Ishikawa (cell line): ENCODE data around the gene NSD2.

Experiments used
- CEBPB ChIP-seq: IDR thresholded peaks from 2 replicates; pipeline ENCODE4 v1.6.1; 2012
- CREB1 ChIP-seq: IDR thresholded peaks from 2 replicates; pipeline ENCODE4 v1.6.1; 2012; ENCODE audit warnings: low read depth
- EGR1 ChIP-seq: IDR thresholded peaks from 2 replicates; pipeline ENCODE4 v1.6.1; 2012
- EP300 ChIP-seq: IDR thresholded peaks from 2 replicates; pipeline ENCODE4 v1.6.1; 2012; ENCODE audit warnings: borderline replicate concordance
- FOXM1 ChIP-seq: IDR thresholded peaks from 2 replicates; pipeline ENCODE4 v1.6.1; 2012; ENCODE audit warnings: low read depth, borderline replicate concordance
- NFIC ChIP-seq: IDR thresholded peaks from 2 replicates; pipeline ENCODE4 v1.6.1; 2012
- RAD21 ChIP-seq: IDR thresholded peaks from 2 replicates; pipeline ENCODE4 v1.6.1; 2012; ENCODE audit warnings: low read depth
- TAF1 ChIP-seq: IDR thresholded peaks from 2 replicates; pipeline ENCODE4 v1.6.1; 2012; ENCODE audit warnings: low read depth, mild to moderate bottlenecking
- TCF12 ChIP-seq: IDR thresholded peaks from 2 replicates; pipeline ENCODE4 v1.6.1; 2012; ENCODE audit warnings: low read depth
- TEAD4 ChIP-seq: IDR thresholded peaks from 2 replicates; pipeline ENCODE4 v1.6.1; 2012
- YY1 ChIP-seq: IDR thresholded peaks from 2 replicates; pipeline ENCODE4 v1.6.1; 2012; ENCODE audit warnings: low read depth
- ZBTB7A ChIP-seq: IDR thresholded peaks from 2 replicates; pipeline ENCODE4 v1.6.1; 2012; ENCODE audit warnings: low read depth
- TF ChIP-seq, protein P1 (sequence below): IDR thresholded peaks from 2 replicates; pipeline ENCODE4 v1.6.1; 2012; ENCODE audit warnings: low read depth, mild to moderate bottlenecking
- TF ChIP-seq, protein P2 (sequence below): IDR thresholded peaks from 2 replicates; pipeline ENCODE4 v1.6.1; 2012
- TF ChIP-seq, protein P3 (sequence below): IDR thresholded peaks from 2 replicates; pipeline ENCODE4 v1.6.1; 2012

The NSD2 gene

DNA sequence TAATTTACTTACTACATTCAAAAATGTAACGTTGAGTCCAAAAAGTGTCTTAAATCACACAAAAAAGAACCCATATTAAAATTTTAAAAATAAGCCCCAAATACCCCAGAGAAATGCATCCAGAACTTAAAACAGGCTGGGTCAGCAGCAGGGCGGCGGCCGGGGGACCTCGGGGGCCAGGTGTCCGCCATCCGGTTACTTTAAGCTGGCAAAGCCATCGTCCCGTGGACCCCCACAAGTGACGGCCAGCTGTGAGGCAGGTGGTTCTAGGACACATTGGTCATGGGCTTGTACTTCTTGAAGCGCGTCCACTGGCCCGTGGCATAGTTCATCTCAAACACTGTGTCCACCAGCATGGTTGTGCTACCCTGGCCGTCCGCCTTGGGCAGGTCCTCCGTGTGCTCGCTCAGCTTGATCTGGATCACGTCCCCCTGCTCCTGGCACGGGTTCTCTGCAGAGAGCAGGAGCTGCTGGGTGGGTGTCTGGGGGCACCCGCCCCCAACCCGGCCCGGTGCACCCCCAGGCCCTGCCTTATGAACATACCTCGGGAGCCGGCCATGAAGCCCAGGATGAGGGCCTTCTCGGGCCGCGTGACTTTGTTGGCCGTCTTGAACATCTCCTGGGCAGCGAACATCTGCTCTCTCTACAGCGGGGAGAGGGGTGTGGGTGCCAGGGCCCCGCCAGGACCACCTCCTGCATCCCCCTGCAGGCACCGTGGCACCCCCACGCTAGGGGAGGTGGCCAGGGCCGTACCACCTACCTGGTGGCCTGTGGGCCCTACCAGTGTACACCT is 112.1 kb downstream of the NSD2 start:
- no peak for TF ChIP-seq TAF1
- TF ChIP-seq, protein P1, sequence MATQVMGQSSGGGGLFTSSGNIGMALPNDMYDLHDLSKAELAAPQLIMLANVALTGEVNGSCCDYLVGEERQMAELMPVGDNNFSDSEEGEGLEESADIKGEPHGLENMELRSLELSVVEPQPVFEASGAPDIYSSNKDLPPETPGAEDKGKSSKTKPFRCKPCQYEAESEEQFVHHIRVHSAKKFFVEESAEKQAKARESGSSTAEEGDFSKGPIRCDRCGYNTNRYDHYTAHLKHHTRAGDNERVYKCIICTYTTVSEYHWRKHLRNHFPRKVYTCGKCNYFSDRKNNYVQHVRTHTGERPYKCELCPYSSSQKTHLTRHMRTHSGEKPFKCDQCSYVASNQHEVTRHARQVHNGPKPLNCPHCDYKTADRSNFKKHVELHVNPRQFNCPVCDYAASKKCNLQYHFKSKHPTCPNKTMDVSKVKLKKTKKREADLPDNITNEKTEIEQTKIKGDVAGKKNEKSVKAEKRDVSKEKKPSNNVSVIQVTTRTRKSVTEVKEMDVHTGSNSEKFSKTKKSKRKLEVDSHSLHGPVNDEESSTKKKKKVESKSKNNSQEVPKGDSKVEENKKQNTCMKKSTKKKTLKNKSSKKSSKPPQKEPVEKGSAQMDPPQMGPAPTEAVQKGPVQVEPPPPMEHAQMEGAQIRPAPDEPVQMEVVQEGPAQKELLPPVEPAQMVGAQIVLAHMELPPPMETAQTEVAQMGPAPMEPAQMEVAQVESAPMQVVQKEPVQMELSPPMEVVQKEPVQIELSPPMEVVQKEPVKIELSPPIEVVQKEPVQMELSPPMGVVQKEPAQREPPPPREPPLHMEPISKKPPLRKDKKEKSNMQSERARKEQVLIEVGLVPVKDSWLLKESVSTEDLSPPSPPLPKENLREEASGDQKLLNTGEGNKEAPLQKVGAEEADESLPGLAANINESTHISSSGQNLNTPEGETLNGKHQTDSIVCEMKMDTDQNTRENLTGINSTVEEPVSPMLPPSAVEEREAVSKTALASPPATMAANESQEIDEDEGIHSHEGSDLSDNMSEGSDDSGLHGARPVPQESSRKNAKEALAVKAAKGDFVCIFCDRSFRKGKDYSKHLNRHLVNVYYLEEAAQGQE, result no peak
- no peak for TF ChIP-seq CREB1
- TF ChIP-seq YY1, result no peak
- no peak for TF ChIP-seq TCF12
- no peak for TF ChIP-seq FOXM1
- no peak for TF ChIP-seq EP300
- TF ChIP-seq ZBTB7A, result no peak
- no peak for TF ChIP-seq RAD21
- TF ChIP-seq, protein P2, sequence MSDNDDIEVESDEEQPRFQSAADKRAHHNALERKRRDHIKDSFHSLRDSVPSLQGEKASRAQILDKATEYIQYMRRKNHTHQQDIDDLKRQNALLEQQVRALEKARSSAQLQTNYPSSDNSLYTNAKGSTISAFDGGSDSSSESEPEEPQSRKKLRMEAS, result no peak
- TF ChIP-seq TEAD4, result no peak
- TF ChIP-seq, protein P3, sequence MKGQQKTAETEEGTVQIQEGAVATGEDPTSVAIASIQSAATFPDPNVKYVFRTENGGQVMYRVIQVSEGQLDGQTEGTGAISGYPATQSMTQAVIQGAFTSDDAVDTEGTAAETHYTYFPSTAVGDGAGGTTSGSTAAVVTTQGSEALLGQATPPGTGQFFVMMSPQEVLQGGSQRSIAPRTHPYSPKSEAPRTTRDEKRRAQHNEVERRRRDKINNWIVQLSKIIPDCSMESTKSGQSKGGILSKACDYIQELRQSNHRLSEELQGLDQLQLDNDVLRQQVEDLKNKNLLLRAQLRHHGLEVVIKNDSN, result no peak
- no peak for TF ChIP-seq NFIC
- TF ChIP-seq CEBPB, result no peak
- no peak for TF ChIP-seq EGR1

DNA sequence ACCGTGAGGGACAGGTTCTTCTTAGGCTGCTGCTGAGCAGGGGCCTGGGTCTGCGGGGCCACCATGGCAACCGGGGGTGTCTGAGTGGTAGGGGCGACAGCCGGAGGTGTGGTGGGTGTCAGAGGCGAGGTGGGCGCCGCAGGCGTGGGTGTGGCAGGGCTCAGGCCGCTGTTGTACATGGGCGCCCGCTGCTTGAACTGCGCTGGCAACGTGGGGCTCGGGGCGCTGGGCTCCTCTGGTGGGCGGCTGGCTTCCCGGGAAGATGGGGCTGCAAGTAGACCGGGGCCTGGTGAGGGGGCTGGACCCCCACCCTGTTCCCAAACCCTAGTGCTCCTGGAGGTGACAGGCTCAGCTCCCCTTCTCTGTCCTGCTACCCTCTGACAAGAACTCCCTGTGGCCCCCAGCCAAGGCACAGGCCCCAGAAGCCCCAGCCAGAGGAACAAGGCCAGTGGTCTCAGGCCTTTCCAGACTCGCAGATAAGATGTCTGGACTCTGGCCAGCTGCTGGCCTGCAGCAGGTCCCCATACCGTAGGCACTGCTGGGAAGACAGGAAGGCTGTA is 112.7 kb downstream of the NSD2 start:
- TF ChIP-seq, protein P2, result no peak
- TF ChIP-seq RAD21, result no peak
- TF ChIP-seq CEBPB, result no peak
- TF ChIP-seq FOXM1, result no peak
- no peak for TF ChIP-seq CREB1
- TF ChIP-seq, protein P1, result no peak
- TF ChIP-seq YY1, result no peak

DNA sequence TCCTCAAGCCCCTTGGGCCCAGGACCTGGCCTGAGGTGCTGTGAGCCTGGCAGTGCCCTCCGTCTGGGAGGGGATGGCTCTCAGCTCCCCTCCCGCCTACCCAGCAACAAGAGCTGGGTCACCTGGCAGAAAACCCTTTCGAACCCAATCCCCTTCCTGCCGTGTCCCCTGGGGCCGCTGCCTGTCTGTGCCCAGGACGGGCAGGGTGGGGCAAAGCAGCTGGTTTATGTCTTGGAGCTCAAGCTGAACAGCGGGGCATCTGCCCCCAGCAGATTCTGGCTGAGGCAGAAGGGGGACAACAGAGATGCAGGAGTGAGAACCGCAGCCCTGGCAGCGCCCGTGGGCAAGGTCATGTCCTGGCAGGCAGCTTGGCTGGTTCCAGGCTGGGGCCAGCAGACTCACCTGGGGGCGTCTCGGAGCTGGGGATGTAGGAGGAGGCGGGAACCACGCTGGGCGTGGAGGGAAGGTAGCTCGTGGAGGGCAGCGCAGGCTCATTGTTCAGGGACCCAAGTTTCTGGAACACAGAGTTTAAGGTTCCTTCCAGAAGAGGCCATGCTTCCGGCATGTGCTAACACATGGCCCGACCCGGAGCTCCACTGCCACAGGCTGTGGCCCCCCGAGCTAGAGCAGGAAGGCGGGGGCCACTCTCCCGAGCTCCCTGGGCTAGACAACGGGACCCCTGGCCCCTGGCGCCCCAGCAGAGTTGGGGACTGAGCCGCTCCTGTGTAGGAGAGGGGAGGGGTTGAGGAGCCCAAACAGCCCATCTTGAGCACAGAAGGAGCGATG is 113.4 kb downstream of the NSD2 start:
- no peak for TF ChIP-seq NFIC
- TF ChIP-seq CEBPB, result no peak
- TF ChIP-seq TAF1, result no peak
- no peak for TF ChIP-seq EP300
- TF ChIP-seq YY1, result no peak
- TF ChIP-seq FOXM1, result no peak
- TF ChIP-seq, protein P1, result no peak
- no peak for TF ChIP-seq TCF12
- TF ChIP-seq, protein P3, result no peak
- TF ChIP-seq, protein P2, result no peak
- no peak for TF ChIP-seq RAD21
- TF ChIP-seq TEAD4, result no peak
